ENCODE data around the gene INTS6. TPM values are rescaled to one million over a fixed set of nuclear protein-coding genes. Genes with fewer than 3 reads are reported as not detected.

The INTS6 gene
- polyA plus RNA-seq, 1 donor (not counting 4 experiments of a cell fraction or from before 2014, with no cell fraction given), result 44.2 TPM

- Histone ChIP-seq H4K20me1 (ENCODE audit: control insufficient read depth, extremely low read depth, insufficient read depth, low read length) (no peaks in the 10 kb centered on the region), H3K9me3 (ENCODE audit: control insufficient read depth, low read depth, low read length) (no peaks in the 10 kb centered on the region), H3K27ac (ENCODE audit: control insufficient read depth, insufficient read depth, low read length) (no peak overlapping the region), H2AFZ (ENCODE audit: control insufficient read depth, low read length) (no peak overlapping the region), H3K79me2 (ENCODE audit: control insufficient read depth, insufficient read depth, low read length) (no peaks in the 10 kb centered on the region), H3K27me3 (ENCODE audit: control insufficient read depth, extremely low read depth, insufficient read depth, low read length) (peaks cover 4% of the 10 kb centered on the region), H3K4me3 (ENCODE audit: control insufficient read depth in 2 of 3, extremely low read depth in 1 of 3, insufficient read depth in 2 of 3, low read depth in 1 of 3, low read length in 3 of 3) (no peak overlapping the region), H3K9ac (ENCODE audit: control insufficient read depth, extremely low read depth, insufficient read depth, low read length) (no peak overlapping the region), H3K36me3 (ENCODE audit: control insufficient read depth in 2 of 2, extremely low read depth in 1 of 2, insufficient read depth in 2 of 2, low read length in 2 of 2) (no peaks in the 10 kb centered on the region), H3K9me1 (ENCODE audit: control insufficient read depth, extremely low read depth, insufficient read depth, low read length) (no peaks in the 10 kb centered on the region), H3K4me2 (ENCODE audit: control insufficient read depth, extremely low read depth, insufficient read depth, low read depth, low read length) (no peak overlapping the region), H3K4me1 (ENCODE audit: control insufficient read depth, extremely low read depth, insufficient read depth, low read length) (no peaks in the 10 kb centered on the region)
- TF ChIP-seq EZH2 (IDR thresholded peaks at IDR 0.05; ENCODE audit: low read length) (no peak), CTCF (optimal IDR thresholded peaks at IDR 0.05 in 1 of 3, IDR thresholded peaks at IDR 0.05 in 1 of 3, conservative IDR thresholded peaks at IDR 0.05 in 1 of 3; ENCODE audit: extremely low read depth in 1 of 3, insufficient read depth in 2 of 3, low read length in 3 of 3) (no peak)
- dilution Hi-C loops (cut with MboI; ENCODE audit: extremely low pct_ligation_motif_present, low sequenced_read_pairs), result no loop called here
- DNase-seq (ENCODE audit: low read depth, low spot score) (no peak), FAIRE-seq (no peak)
Observed at GRCh38 chr13:51311957-51312520, 140.8 kb downstream of the INTS6 start.

Small RNAs within 50 kb of the gene (small RNA-seq; reads per million reads assigned to genes)
- 0 reads per million in 3 experiments for gene MIR5693 (ENCODE audit: insufficient read length in 3 of 3, low read depth in 3 of 3, low replicate concordance in 1 of 3)
- gene RN7SL320P (ENCODE audit: insufficient read length in 3 of 3, low read depth in 3 of 3, low replicate concordance in 1 of 3), result 0 reads per million in 3 experiments
- 0 reads per million in 3 experiments for gene SNRPGP11 (ENCODE audit: insufficient read length in 3 of 3, low read depth in 3 of 3, low replicate concordance in 1 of 3)

Other genes with a start within 250 kb of the INTS6 start
- gene FAM124A, start 230.6 kb downstream of the INTS6 start, polyA plus RNA-seq, result 0.03 to 0.10 TPM (median 0.05 TPM) in 3 replicates
- gene SERPINE3, start 113.3 kb downstream of the INTS6 start, polyA plus RNA-seq, result not detected in 3 replicates
- gene WDFY2, start 131.4 kb upstream of the INTS6 start, polyA plus RNA-seq, result 12.7 to 18.6 TPM (median 17.0 TPM) in 3 replicates

Measured in keratinocyte (primary cell).